GM19193 (cell line): ENCODE data around the gene GPRC5A.

ENCODE experiments used
- POLR2A ChIP-seq: IDR thresholded peaks from 4 replicates; pipeline ENCODE4 v1.6.1; 2011; ENCODE audit not compliant: insufficient read depth, insufficient read length; ENCODE audit errors: extremely low read depth

The GPRC5A gene

GRCh38 chr12:12899530-12900380, 8.4 kb downstream of the GPRC5A start:
- TF ChIP-seq POLR2A: no peak

GRCh38 chr12:12900786-12901157, 9.4 kb downstream of the GPRC5A start:
- no peak for TF ChIP-seq POLR2A

DNA sequence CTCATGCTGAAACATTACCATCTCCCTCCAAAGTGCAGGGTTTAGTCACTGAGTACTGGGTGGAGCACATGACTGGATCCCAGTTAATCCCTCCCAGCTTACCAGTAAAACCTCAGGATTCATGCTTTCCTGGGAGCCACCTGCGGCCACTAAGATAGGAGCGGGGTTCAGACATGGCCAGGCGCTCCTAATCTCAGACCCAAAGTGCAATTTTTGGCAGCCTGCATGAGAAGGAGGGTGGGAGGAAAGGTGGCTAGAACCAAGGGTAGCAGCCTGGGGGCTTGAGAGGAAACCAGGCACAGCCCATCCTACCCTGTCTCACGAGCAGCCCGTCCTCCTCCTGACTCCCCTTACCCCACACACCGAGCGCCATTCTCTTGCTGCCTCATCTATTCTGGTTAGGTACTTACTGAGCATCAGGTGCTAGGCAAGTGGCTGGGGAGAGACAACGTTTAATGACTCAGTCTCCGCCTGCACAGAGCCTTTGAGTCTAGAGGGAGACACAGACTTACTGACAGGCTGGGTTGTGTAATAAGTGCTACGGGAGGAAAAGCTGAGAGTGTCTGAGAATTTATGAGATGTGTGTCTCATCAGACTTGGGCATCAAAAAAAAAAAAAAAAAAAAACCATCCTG, 9.9 kb downstream of the GPRC5A start:
- TF ChIP-seq POLR2A: no peak

DNA sequence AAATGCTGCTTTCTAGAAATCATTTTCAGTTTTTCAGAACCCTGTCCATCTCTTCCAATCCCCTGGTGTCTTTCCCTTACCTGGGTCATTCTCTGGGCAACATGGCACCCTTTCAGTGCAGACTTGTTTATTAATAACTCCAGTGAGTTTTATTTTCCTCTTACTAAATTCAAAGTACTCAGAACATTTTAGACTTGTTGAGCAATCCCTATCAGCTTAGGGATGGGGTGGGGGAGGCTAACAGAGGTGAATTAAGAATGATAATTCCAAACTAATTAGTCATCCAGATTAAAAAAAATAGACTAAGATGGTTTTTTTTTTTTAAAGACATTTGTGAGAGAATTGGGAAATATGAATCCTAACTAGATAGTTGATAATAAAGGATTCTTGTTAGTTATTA, 10.7 kb downstream of the GPRC5A start:
- no peak for TF ChIP-seq POLR2A

DNA sequence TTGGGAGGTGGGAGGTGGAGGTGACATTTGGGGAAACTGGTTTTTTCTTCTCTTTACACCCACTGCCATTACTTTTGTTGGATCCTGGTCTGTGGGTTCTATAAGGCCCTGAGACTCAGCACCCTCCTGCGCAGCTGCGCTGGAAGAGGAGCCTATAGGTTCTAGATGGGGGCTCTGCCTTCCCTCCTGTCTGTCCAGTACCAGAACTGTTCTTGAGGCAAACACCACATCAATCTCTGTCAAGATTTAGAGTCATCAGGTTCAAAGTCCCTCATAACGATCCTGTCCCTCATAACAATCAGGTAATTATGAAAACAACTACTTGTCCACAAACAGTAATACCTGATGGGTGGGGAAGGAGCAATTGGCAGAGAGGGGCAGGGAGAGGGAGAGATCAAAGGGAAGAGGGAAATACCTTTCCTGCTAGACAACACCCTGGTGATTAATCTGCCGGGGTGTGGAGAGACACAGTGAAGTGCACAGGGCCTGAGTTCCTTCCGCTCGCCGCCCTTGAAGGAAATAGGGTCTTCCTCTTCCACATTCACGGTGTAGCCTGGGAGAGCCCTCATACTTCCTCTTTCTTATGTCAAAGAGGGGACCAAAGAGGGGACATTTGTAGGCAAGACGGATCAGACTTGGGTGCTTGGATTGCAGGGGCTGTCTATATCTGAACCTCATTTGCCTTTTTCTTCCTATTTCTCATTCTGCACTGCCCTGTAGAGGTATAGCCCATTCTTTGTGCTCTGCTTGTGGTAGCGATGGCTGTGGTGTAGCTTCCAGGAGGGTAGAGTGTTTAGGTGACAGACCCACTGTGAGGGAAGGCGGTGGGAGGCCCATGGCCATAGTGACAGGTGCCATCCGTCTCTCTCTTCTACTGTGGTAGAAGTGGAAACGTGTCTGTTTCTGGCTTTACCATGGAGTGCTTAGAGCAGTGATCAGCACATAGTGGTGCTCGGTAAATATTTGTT, 12.6 kb downstream of the GPRC5A start:
- no peak for TF ChIP-seq POLR2A

DNA sequence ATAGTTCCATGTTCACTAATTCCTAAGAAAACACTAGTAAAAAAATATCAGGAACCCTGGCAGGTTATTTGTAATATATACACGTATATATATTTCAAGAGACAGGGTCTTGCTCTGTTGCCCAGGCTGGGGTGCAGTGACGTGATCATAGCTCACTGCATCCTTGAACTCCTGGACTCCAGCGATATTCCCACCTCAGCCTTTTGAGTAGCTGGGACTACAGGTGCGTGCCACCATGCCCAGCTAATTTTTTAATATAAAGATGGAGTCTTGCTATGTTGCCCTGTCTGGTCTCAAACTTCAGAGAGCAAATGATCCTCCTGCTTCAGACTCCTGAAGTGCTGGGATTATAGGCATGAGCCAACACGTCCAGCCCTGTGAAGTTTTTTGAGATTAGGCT, 16.2 kb downstream of the GPRC5A start:
- no peak for TF ChIP-seq POLR2A

- TF ChIP-seq POLR2A: no peak
Observed at GRCh38 chr12:12908252-12908651, 16.9 kb downstream of the GPRC5A start.

GRCh38 chr12:12908711-12909110, 17.3 kb downstream of the GPRC5A start:
- no peak for TF ChIP-seq POLR2A

- no peak for TF ChIP-seq POLR2A
Observed at GRCh38 chr12:12909228-12909994, 18.0 kb downstream of the GPRC5A start.

DNA sequence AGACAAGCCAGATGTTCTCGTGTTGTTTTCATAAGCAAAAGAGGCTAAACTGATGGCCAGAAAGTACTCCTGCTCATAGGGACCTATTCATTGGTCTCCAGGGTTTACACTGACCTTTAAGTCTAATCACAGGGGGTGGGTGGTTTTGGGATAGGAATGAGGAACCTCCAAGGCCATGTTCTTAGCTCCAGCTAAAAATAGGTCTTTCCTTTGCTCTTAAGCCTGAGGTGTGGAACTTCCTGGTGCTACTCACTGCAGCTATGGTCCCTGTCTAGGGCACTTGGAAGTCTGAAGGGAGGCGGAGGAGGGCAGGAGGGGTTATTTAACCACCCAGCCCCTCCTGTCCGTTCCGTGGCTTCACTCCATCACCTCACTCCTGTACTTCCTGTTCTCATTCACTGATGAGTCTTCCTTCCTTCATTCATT, 18.6 kb downstream of the GPRC5A start:
- no peak for TF ChIP-seq POLR2A

DNA sequence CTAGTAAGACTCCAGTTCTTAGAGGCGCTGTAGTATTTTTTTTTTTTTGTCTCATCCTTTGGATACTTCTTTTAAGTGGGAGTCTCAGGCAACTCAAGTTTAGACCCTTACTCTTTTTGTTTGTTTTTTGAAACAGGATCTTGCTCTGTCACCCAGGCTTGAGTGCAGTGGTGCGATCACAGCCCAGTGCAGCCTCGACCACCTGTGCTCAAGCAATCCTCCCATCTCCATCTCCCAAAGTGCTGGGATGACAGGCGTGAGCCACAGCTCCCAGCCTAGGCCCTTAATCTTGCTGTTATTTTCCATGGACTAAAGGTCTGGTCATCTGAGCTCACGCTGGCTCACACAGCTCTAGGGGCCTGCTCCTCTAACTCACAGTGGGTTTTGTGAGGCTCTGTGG, 21.3 kb downstream of the GPRC5A start:
- no peak for TF ChIP-seq POLR2A

GRCh38 chr12:12915656-12916055, 24.3 kb downstream of the GPRC5A start:
- no peak for TF ChIP-seq POLR2A

GRCh38 chr12:12916135-12916944, 25.0 kb downstream of the GPRC5A start:
- no peak for TF ChIP-seq POLR2A

GRCh38 chr12:12917517-12917916, 26.2 kb downstream of the GPRC5A start:
- TF ChIP-seq POLR2A: no peak
